Cardiac septum (tissue), 1 donor: ENCODE measurements around the gene ZFP36. TPM values are rescaled to one million over a fixed set of nuclear protein-coding genes. Genes with fewer than 3 reads are reported as not detected.
"Not testable (repeated sequence)": the region's sequence is repeated elsewhere in the genome, so short reads cannot be mapped to it uniquely, and the experiment has no call there.

Experiments used
- DNase-seq: peaks from one replicate; pipeline ENCODE4 v3.0.0-alpha.2; 2020; ENCODE audit warnings: low spot score
- intact Hi-C: fragments of 100-400 bp; cut with DNase I; formaldehyde crosslinking; loops from one replicate; pipeline ENCODE4 v1.14.0; 2022
- long read RNA-seq: library from polyadenylated mRNA; unstranded; transcript quantifications from one replicate; pipeline ENCODE4 v2.0.0, GENCODE V29; 2021
- total RNA-seq: library from RNA; stranded (reverse); fragmentation: NEBNext Ultra II Directional; extraction: Animal tissue kit (Norgen Biotek cat#: 25700); gene quantifications from one replicate; pipeline ENCODE4 v1.2.1, GENCODE V29; 2021
- donor health status: DM: no; HTN: no; CAD: no.

ZFP36 gene
- 53.0 TPM for total RNA-seq
- long read RNA-seq, transcript ZFP36-203 (2 exons, 1,786 nt): major isoform, 47 of 96 reads
- long read RNA-seq, partial matches to known transcripts: 0 of 96 reads
- long read RNA-seq, other reads (novel, unspliced or antisense): 49 of 96 reads

- intact Hi-C loops: no loop called here
- peak; percentile 97 for DNase-seq
Measured at GRCh38 chr19:39406656-39407409, at the start of gene ZFP36. Gene ZFP36, plus strand, starts transcription at chr19:39406847. Its CDS starts 58 bp downstream, at chr19:39406905.

- intact Hi-C loops: no loop called here
Measured at GRCh38 chr19:39359026-39359425, 47.6 kb upstream of the ZFP36 start.

GRCh38 chr19:39360599-39360998 is 46.0 kb upstream of the ZFP36 start:
- intact Hi-C loops: no loop called here
- DNase-seq: no peak

More at GRCh38 chr19:39359026-39359425, 47.6 kb upstream of the ZFP36 start:
- DNase-seq: no peak

GRCh38 chr19:39362682-39363657 is 43.7 kb upstream of the ZFP36 start:
- intact Hi-C loops: no loop called here
- DNase-seq: no peak

DNA sequence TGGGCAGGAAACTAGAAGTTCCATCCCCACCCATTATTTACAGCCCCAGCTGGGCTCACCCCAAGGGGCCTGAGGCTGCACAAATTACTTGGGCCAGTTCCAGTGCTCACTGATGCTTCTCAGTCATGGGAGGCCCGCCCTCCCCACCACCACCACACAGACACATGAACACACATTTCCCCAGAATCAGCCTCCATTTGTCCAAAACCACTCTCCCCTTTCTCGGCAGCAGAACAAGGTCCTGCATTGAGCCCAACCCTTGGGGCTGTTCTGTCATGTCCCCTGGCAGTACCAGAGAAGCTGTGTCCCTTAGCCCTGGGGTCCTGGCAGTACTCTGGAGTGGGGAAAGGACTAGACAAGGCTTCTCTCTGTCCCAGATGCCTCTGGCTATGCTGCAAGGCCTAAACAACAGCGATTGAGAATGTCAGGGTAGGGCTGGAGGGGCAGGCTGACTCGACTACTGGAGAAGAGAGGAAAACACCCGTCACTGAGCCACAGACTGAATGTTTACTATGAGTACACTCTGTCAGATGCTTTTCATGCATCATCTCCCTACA is 42.7 kb upstream of the ZFP36 start:
- intact Hi-C loops: no loop called here
- DNase-seq: no peak

DNA sequence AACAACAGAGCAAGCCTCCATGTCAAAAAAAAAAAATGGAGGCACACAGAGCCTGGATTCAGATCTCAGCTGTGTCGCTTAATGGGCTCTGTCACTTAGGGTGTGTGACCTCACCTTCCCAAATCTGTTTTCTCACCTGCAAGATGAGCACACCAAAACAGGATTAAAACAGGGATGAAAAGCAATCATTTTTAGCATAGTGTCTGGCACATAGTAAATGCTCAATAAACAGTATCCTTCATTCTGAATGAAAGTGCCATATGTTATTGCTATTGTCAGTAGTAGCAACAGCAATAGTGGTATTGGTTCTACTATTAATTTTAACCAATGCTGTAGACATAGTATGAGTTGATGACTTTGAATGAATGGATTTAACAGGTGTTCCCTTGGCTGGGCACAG is 41.1 kb upstream of the ZFP36 start:
- DNase-seq: no peak
- intact Hi-C loops: no loop called here

GRCh38 chr19:39369200-39369599 is 37.4 kb upstream of the ZFP36 start:
- no peak for DNase-seq
- intact Hi-C loops: no loop called here

DNA sequence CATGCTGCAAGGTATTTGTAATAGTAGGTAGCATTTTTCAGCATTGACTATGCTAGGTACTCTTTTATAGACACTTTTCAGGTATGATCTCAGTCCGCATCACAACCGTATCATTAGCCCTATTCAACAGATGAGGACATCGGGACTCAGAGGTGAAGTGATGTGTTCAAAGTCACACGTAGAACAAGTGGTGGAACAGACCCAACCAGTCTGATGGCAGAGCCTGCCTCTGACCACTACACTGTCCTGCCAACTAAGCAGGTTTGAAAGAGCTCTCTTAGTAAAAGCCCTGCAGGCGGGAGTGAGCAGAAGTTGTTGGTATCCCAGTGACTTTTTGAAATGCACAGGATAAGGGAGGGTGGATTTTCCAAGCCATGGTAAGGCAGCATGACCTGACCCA is 35.9 kb upstream of the ZFP36 start:
- intact Hi-C loops: no loop called here
- no peak for DNase-seq

GRCh38 chr19:39372047-39372802 is 34.4 kb upstream of the ZFP36 start:
- peak; percentile 80 for DNase-seq
- intact Hi-C loops: loop anchor here (1.0 kb wide), 1 partner anchor 30 kb away; the partner anchor contains the start of gene SAMD4B

DNA sequence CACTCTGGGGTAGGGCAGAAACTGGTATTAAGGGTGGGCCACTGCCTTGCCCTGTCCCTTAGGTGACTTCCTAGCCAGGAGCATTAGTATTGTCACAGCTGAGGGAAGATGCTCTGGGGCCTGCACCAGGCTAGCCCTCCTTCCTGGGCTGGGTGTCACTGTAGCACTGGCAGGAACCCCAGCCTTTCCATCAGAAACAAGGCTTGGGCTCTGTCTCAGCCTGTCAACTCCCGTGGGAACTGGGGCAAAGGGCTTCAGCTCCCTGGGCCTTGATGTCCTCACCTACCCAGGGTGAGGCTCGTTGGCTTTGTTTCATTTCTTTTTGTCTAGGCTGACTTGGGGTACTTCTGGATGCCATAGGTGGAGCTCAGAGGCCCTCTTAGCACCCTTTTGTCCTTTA is 33.7 kb upstream of the ZFP36 start:
- intact Hi-C loops: loop anchor here (1.0 kb wide), 1 partner anchor 31 kb away; the partner anchor contains the start of gene SAMD4B
- no peak for DNase-seq

GRCh38 chr19:39375929-39376328 is 30.7 kb upstream of the ZFP36 start:
- intact Hi-C loops: no loop called here

GRCh38 chr19:39377373-39378362 is 29.0 kb upstream of the ZFP36 start:
- no peak for DNase-seq
- intact Hi-C loops: no loop called here

More at GRCh38 chr19:39375929-39376328, 30.7 kb upstream of the ZFP36 start:
- no peak for DNase-seq

- intact Hi-C loops: not testable (repeated sequence)
Measured at GRCh38 chr19:39379366-39379765, 27.3 kb upstream of the ZFP36 start.

GRCh38 chr19:39379865-39380396 is 26.7 kb upstream of the ZFP36 start:
- DNase-seq: no peak
- intact Hi-C loops: no loop called here

More at GRCh38 chr19:39379366-39379765, 27.3 kb upstream of the ZFP36 start:
- DNase-seq: not testable (repeated sequence)

GRCh38 chr19:39380521-39381502 is 25.8 kb upstream of the ZFP36 start:
- no peak for DNase-seq
- intact Hi-C loops: no loop called here

- no peak for DNase-seq
- intact Hi-C loops: no loop called here
Measured at GRCh38 chr19:39381910-39382611, 24.6 kb upstream of the ZFP36 start.
